GM18508 (cell line): ENCODE results near the gene PSAP.

Source experiments
- ATAC-seq: cut with Tn5 transposase; IDR thresholded peaks from one replicate; pipeline ENCODE4 v1.9.1; 2021; ENCODE audit warnings: moderate number of reproducible peaks; ENCODE audit not compliant: insufficient read depth, unreplicated experiment

Gene PSAP

GRCh38 chr10:71846816-71847215, 4.2 kb downstream of the PSAP start:
- no peak for ATAC-seq

DNA sequence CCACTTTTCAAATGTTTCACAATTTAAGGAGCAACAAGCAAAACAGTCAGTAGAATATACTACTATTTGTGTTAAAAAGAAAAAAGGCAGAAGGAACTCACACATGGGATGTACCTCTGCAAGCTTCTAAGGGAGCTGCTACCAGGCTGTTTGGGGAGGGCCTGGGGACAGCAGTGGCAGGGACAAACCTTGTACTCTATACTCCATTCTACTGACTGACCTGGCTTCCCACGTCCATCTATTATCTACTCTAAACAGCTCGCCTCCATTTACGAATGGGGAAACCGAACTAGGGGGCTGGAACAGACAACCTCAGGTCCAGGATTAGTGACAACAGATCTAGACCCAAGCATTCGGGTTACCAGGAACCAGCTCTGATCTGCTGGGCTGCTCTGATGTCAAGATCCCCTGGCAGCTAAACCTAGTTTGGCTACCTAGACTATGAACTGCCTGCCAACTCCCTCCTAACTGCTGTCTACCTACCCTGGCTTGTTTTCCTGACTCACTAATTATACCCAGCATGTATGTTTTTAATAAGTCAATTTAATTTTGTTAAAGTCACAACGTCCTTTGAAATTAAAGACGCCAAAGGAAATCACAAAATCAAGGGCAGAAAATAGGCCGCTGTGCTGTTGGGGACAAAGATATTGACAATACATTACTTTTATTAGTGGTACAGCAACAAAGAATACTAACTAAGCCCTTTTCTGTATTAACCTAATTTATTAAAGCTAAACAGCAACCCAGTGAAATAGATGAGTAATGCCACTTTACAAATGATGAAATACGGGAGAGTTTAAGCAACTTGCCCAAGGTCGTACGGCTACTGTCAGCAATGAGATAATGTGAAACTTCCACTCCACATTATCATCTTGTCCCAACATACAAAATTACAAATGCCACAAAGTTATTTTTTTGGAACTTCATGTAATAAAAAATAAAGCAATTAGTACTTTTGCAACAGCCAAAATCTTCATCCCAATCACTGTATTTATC, 5.3 kb downstream of the PSAP start:
- no peak for ATAC-seq

GRCh38 chr10:71844695-71845094, 6.4 kb downstream of the PSAP start:
- no peak for ATAC-seq

GRCh38 chr10:71844084-71844483, 7.0 kb downstream of the PSAP start:
- ATAC-seq, result no peak

DNA sequence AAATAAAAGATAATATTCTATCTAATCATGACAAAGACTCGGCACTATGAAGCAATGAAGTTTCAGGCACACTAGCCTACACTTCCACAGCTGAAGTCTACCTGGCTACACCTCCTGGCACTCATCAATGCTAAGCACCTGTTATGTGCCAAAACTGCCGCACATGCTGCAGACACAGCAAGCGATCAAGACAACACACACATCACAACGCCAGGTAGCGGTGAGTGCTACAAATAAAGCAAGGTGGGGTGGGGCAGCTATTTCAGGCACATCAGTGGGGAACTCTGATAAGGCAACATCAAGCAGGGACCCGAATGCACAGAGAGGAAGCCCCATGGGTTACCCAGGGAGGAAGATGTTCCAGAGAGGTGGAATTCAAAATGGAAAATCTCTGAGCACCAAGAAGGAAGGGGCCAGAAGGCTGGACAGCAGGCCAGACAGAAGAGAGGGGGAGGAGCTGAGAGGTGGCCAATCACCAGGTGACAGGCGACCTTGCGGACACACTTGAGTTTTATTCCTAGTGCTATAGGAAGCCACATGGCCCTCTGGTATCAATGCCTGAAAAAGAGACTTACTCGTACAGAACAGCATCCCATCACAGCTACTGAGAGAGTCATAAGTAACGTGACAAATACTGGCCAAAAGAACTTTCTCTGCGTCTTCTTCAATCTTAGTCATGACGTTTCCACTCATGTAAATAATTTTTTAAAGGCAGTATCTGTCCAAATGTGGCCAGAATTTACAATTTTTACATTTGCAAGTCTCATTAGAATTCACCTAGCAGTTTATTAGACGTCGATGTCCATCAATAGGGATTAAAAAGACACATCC, 8.0 kb downstream of the PSAP start:
- ATAC-seq, result no peak

DNA sequence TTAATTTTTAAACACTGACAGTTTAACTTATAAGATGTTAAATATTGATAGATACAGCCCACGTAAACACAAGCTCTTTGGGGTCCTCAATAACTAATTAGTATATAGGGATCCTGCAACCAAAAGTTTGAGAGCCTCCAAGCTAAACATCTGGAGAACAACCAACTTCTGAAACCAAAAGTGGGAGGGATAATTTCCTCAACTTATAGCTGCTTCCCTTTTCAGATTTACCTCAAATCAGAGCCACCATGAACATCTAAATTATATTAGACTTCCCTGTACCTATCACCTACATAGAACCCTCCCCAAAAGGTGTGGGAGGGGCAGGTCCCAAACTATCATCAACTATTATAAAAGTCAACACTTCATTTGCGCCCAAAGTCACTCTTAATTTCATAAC, 8.6 kb downstream of the PSAP start:
- ATAC-seq, result no peak

- no peak for ATAC-seq
Observed at GRCh38 chr10:71840958-71841335, 10.1 kb downstream of the PSAP start.

DNA sequence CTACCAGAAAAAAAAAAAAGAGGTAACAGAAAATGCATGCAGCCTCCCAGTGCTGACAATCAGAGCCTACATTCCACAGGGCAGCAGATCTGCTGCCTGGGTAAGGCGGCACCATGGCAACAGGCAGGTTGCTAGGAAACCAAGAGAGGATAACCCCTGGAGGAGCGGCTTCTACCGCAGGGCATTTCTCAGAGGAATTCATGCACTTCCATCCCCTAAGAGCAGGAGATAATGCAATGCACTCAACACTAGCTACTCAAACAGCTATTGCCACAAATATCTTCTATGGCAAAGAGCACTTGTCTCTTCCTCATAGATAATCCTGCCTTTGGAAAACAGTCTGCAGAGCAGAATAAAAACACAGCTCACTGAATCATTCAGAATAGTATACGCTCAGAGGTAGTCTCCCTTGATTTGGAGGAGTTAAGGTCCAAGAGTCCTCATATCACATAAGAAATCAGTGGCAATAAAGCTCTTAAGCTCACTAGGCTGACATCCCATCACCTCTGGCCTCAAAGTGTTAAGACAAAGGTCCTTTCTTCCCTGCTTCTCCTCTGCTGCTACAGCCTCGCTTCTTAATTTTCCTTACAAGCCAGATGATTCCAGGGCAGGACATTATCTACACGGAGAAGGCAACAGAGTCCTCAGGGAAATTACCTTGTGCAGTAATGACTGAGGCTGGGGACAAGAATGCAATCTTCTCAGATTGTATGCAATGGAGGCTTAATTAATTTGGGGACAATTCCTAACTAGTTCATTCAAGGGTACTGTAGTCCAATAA, 10.7 kb downstream of the PSAP start:
- no peak for ATAC-seq

- no peak for ATAC-seq
Observed at GRCh38 chr10:71838264-71839211, 12.5 kb downstream of the PSAP start.

DNA sequence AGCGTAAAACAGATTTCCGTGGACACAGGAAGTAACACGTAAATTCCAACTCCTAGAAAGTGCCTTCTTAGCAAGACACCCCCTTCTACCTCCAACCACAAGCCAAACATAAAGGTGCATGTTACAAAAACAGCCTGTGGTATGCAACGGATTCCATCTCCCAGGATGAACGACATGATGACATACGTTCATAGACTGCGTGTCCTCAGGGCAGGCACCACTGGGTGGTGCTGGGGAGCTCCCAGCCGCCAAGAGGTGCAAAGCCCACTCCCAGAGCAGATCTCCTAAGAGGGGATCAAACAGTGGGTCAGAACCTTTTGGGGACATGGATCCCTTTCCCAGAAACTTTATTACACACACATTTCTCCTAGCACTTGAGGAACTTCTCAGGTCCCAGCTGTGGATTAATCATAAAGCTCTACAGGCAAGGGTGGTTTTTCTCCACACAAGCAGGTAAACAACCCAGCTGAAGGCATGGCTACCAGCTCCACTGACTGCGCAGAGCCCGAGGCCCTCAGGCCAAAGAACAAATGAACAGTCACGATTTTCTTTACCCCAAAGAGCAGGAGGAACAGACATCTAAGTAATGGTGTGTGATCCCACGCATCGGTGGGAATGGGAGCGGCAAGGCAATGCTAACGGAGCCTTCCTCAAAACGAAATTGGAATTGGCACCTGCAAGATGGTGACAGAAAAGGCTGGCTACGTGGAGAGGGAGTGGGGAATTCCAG, 13.8 kb downstream of the PSAP start:
- ATAC-seq, result no peak

GRCh38 chr10:71836596-71836974, 14.5 kb downstream of the PSAP start:
- ATAC-seq, result peak; percentile 13

GRCh38 chr10:71835671-71836595, 15.1 kb downstream of the PSAP start:
- peak; percentile 75 for ATAC-seq

- no peak for ATAC-seq
Observed at GRCh38 chr10:71834343-71834674, 16.7 kb downstream of the PSAP start.

DNA sequence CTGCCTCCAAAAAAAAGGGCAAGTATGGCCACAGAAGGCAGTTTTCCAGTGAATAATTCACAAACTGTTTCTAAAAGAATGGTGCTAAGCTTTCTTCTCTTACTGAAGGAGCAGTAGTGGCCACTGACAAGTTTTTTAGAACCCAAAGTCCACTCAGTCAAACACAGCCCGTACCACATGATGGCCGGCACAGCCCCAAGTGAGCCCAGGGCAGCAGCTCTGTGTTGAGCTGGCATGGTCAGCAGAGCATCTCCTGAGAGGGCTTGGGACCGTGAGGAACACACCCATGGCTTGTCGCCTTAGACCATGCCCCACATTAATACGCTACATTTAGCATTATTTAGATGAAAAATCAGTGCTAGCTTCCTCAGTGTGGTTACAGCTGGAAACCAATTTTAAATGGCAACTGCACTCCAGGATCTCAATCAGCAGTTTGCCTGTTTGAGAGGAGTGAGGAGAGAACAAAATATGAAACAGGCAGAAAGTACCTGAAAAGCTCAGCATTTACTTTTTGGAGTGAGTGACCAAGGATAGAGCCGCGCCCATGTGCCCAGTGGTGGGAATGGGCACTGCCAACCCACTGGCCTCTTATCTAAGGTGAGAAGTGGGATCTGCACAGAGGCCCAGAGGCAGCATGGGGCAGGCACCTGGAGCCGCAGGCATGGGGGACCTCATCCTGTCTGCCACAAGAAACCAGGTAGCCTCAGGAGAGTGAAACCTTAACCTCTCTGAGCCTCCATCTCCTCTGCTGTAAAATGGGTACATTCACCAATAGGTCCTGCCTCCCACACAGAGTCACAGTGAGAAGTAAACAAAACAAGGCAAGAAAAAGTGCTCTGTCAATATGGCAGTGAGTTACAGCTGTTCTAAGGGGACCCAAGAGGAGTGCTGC, 17.4 kb downstream of the PSAP start:
- no peak for ATAC-seq

DNA sequence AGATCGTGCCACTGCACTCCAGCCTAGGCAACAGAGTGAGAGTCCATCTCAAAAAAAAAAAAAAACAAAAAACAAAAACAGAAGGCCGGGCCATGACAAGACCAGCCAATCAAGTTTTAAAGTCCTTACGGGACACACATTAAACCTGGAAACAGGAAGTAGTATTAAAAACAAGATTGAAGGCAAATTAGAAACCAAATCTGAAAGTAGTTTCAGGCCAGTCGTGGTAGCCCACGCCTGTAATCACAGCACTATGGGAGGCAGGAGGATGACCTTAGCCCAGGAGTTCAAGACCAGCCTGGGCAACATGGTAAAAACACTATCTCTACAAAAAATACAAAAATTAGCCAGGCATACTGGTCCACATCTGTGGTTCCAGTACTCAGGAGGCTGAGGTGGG, 18.1 kb downstream of the PSAP start:
- ATAC-seq, result no peak

- ATAC-seq, result no peak
Observed at GRCh38 chr10:71831646-71832552, 19.2 kb downstream of the PSAP start.
